Prostate gland (tissue), 2 donors: Measurements from ENCODE around the gene SLC35B4.

ENCODE experiments used
- POLR2A ChIP-seq: fragments of 450-650 bp; IDR thresholded peaks from one replicate; pipeline ENCODE4 v1.6.1; 2016; ENCODE audit warnings: antibody characterized with exemption, mild to moderate bottlenecking
- POLR2AphosphoS5 ChIP-seq: sonication (generic); formaldehyde crosslinking; IDR thresholded peaks from one replicate; pipeline ENCODE4 v1.6.1; 2017; ENCODE audit warnings: antibody characterized with exemption
- TF ChIP-seq, protein P1 (sequence below), 4 experiments: fragments of 200-600 bp in 2 of 4; fragments of 450-650 bp in 2 of 4; sonication (generic) in 2 of 4; IDR thresholded peaks; 1 replicate in 3 of 4; 2 replicates in 1 of 4; pipeline ENCODE4 v1.5.1; 2016 to 2019; ENCODE audit warnings: antibody characterized with exemption in 4 of 4, mild to moderate bottlenecking in 2 of 4, moderate library complexity in 2 of 4

DNA sequence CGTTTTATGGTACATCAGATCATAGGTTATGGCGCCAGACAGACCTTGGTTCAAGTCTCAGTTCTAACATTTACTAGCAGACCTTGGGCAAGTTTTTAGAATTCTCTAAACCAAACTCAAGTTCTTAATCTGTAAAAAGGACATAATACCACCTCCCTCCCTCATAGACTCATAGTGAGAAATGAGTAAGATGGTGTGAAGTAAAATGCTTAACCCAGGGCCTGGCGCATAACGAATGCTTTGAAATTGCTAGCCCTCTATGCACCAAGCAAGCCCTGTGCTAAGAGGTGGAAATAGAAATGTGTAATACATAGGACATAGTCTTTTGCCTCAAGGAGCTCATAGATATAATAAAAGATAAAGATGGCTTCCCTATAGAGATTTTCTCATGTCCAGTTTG is 17.7 kb upstream of the SLC35B4 start:
- TF ChIP-seq, protein P1, sequence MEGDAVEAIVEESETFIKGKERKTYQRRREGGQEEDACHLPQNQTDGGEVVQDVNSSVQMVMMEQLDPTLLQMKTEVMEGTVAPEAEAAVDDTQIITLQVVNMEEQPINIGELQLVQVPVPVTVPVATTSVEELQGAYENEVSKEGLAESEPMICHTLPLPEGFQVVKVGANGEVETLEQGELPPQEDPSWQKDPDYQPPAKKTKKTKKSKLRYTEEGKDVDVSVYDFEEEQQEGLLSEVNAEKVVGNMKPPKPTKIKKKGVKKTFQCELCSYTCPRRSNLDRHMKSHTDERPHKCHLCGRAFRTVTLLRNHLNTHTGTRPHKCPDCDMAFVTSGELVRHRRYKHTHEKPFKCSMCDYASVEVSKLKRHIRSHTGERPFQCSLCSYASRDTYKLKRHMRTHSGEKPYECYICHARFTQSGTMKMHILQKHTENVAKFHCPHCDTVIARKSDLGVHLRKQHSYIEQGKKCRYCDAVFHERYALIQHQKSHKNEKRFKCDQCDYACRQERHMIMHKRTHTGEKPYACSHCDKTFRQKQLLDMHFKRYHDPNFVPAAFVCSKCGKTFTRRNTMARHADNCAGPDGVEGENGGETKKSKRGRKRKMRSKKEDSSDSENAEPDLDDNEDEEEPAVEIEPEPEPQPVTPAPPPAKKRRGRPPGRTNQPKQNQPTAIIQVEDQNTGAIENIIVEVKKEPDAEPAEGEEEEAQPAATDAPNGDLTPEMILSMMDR (IDR thresholded peaks at IDR 0.05), result no peak
- no peak for TF ChIP-seq POLR2A
- no peak for TF ChIP-seq POLR2AphosphoS5
